Measurements from ENCODE around the gene CYLD.

CYLD gene

DNA sequence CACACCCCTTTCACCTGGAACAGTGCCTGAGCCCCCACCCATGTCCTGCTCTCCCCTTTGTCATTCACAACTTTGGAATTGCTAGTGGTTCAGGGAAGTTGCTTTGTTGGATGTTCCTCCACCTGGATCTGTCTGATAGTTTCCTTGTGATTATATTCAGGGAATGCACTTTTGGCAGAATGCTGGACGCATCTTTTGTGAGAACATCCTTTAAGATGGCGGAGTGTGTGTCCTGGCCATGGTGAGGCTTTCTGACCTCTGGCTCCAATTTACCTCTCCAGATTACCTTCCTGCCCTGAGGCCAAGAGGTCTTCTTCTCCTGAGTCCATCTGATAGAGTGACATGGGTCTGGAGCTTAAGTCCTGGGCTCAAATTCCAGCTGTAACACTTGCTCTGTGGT is 104.6 kb downstream of the CYLD start:
- no peaks in the 10 kb centered on the region for H3K36me3 ChIP-seq (ENCODE audit: control insufficient read depth in 2 of 2, insufficient read depth in 1 of 2, low read length in 2 of 2)
- CTCF ChIA-PET = no interaction called here
- no peak for TF ChIP-seq ZNF670 (tag by site-specific recombination; IDR thresholded peaks at IDR 0.05; ENCODE audit: low read depth)
- TF ChIP-seq ZNF596 (tag by site-specific recombination; IDR thresholded peaks at IDR 0.05) = no peak
- TF ChIP-seq PRDM1 (tag by site-specific recombination; IDR thresholded peaks at IDR 0.05) = no peak
- TF ChIP-seq GLI4 (tag by site-specific recombination; IDR thresholded peaks at IDR 0.05) = no peak
- H3K4me1 ChIP-seq (ENCODE audit: control insufficient read depth, insufficient read depth, low read length) = no peaks in the 10 kb centered on the region
- no peaks in the 10 kb centered on the region for H3K9me3 ChIP-seq (ENCODE audit: control insufficient read depth, insufficient read depth, low read depth, low read length)
- no peak overlapping the region for H3K4me3 ChIP-seq (ENCODE audit: low read depth, low read length)
- no peak overlapping the region for H3K27ac ChIP-seq (ENCODE audit: extremely low read depth, low read depth, low read length)
- POLR2A ChIA-PET = no interaction called here

DNA sequence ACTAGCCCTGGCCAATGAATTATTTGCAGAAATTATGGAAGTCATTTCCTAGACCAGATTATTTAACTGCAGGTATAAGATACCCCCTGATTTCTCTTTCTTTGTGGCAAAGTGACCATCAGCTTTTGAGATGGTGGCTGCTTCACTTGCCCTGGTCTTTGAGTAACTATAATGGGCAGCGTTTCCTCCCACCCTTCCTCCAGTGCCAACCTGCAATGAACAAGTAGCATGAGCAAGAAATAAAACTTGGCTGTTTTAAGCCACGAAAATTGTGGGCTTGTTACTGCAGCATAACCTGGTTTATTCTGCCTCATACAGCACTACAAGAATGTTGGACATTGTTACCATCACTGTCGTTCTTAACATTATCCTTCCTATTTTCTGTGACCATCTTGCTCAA is 105.3 kb downstream of the CYLD start:
- Histone ChIP-seq H3K4me3 (ENCODE audit: low read depth, low read length) (no peak overlapping the region), H3K9me3 (ENCODE audit: control insufficient read depth, insufficient read depth, low read depth, low read length) (no peaks in the 10 kb centered on the region), H3K27ac (ENCODE audit: extremely low read depth, low read depth, low read length) (no peak overlapping the region), H3K36me3 (ENCODE audit: control insufficient read depth in 2 of 2, insufficient read depth in 1 of 2, low read length in 2 of 2) (no peaks in the 10 kb centered on the region), H3K4me1 (ENCODE audit: control insufficient read depth, insufficient read depth, low read length) (no peaks in the 10 kb centered on the region)
- POLR2A ChIA-PET = no interaction called here
- no peak for TF ChIP-seq ZNF621 (tag by site-specific recombination; IDR thresholded peaks at IDR 0.05)
- TF ChIP-seq ZNF704 (tag by site-specific recombination; IDR thresholded peaks at IDR 0.05) = no peak
- no peak for TF ChIP-seq ZNF639 (tag by site-specific recombination; IDR thresholded peaks at IDR 0.05)
- no peak for TF ChIP-seq ZNF391 (tag by site-specific recombination; IDR thresholded peaks at IDR 0.05; ENCODE audit: borderline replicate concordance, low read depth)
- no peak for TF ChIP-seq ZNF366 (tag by site-specific recombination; conservative IDR thresholded peaks at IDR 0.05)
- TF ChIP-seq ZNF747 (tag by site-specific recombination; IDR thresholded peaks at IDR 0.05) = no peak
- no peak for TF ChIP-seq KLF10 (tag by site-specific recombination; IDR thresholded peaks at IDR 0.05)
- no peak for TF ChIP-seq ZNF488 (tag by site-specific recombination; IDR thresholded peaks at IDR 0.05)
- TF ChIP-seq, protein P1, sequence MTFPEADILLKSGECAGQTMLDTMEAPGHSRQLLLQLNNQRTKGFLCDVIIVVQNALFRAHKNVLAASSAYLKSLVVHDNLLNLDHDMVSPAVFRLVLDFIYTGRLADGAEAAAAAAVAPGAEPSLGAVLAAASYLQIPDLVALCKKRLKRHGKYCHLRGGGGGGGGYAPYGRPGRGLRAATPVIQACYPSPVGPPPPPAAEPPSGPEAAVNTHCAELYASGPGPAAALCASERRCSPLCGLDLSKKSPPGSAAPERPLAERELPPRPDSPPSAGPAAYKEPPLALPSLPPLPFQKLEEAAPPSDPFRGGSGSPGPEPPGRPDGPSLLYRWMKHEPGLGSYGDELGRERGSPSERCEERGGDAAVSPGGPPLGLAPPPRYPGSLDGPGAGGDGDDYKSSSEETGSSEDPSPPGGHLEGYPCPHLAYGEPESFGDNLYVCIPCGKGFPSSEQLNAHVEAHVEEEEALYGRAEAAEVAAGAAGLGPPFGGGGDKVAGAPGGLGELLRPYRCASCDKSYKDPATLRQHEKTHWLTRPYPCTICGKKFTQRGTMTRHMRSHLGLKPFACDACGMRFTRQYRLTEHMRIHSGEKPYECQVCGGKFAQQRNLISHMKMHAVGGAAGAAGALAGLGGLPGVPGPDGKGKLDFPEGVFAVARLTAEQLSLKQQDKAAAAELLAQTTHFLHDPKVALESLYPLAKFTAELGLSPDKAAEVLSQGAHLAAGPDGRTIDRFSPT (tag by site-specific recombination; IDR thresholded peaks at IDR 0.05) = no peak
- TF ChIP-seq ZNF239 (tag by site-specific recombination; IDR thresholded peaks at IDR 0.05) = no peak
- TF ChIP-seq SCRT1 (tag by site-specific recombination; IDR thresholded peaks at IDR 0.05; ENCODE audit: borderline replicate concordance) = no peak
- TF ChIP-seq ZNF18 (tag by site-specific recombination; IDR thresholded peaks at IDR 0.05) = no peak
- TF ChIP-seq ZNF266 (tag by site-specific recombination; IDR thresholded peaks at IDR 0.05; ENCODE audit: low read depth) = no peak
- no peak for TF ChIP-seq ZNF518A (tag by site-specific recombination; conservative IDR thresholded peaks at IDR 0.05; ENCODE audit: low read depth)
- no peak for TF ChIP-seq ZNF302 (tag by site-specific recombination; IDR thresholded peaks at IDR 0.05; ENCODE audit: low read depth)
- no peak for TF ChIP-seq KLF8 (tag by site-specific recombination; IDR thresholded peaks at IDR 0.05)
- TF ChIP-seq ZBTB26 (tag by site-specific recombination; optimal IDR thresholded peaks at IDR 0.05) = no peak
- no peak for TF ChIP-seq ZNF169 (tag by site-specific recombination; IDR thresholded peaks at IDR 0.05)
- no peak for TF ChIP-seq ZNF561 (tag by site-specific recombination; IDR thresholded peaks at IDR 0.05; ENCODE audit: borderline replicate concordance)
- CTCF ChIA-PET = no interaction called here

All from HEK293 (cell line).